IMR-90 (cell line): Measurements from ENCODE around the gene CERK. TPM values are rescaled to one million over a fixed set of nuclear protein-coding genes. Genes with fewer than 3 reads are reported as not detected.

Experiments used
- ATAC-seq: fragments of 200-7000 bp; cut with Tn5 transposase; 2 replicates; pipeline ENCODE4 v1.9.1; 2020; ENCODE audit warnings: low read depth, mild to moderate bottlenecking, moderate library complexity
- BruUV-seq: library from RNA; stranded (reverse); fragments of 400-500 nt; replicated peaks from 2 replicates; lab custom pipeline; 2021; lab: Mats Ljungman, UMichigan
- CTCF ChIA-PET: fragments of 300-600 bp; formaldehyde crosslinking; extraction: SDS; loops from one replicate; lab custom pipeline; 2021; ENCODE audit warnings: antibody characterized with exemption; lab: Yijun Ruan, JAX
- POLR2A ChIA-PET: fragments of 300-600 bp; sonication (Branson Sonifier 250); formaldehyde crosslinking; loops from one replicate; lab custom pipeline; 2022; ENCODE audit warnings: antibody characterized with exemption; ENCODE audit not compliant: unreplicated experiment; lab: Charles Lee
- DNase-seq: peaks from one replicate; pipeline ENCODE4 v3.0.0; 2013
- H2AFZ ChIP-seq: replicated peaks from 2 replicates; pipeline ENCODE3; 2013; ENCODE audit warnings: low read length, mild to moderate bottlenecking; ENCODE audit not compliant: poor library complexity
- H2AK5ac ChIP-seq: 2 replicates; pipeline ENCODE4 v1.6.1; 2013; ENCODE audit warnings: low read depth, low read length, inconsistent platforms
- H2AK9ac ChIP-seq: replicated peaks from 2 replicates; pipeline ENCODE3; 2013; ENCODE audit warnings: mild to moderate bottlenecking, low read depth, low read length, moderate library complexity; ENCODE audit not compliant: poor library complexity
- H2BK120ac ChIP-seq: 2 replicates; pipeline ENCODE4 v1.6.1; 2013; ENCODE audit warnings: low read depth, low read length, inconsistent platforms
- H2BK15ac ChIP-seq: 3 replicates; pipeline ENCODE4 v1.6.1; 2013; ENCODE audit warnings: low read depth, low read length, inconsistent platforms
- H2BK20ac ChIP-seq: 2 replicates; pipeline ENCODE4 v1.6.1; 2013; ENCODE audit warnings: low read depth, mild to moderate bottlenecking, inconsistent platforms, low read length, moderate library complexity
- H2BK5ac ChIP-seq: 2 replicates; pipeline ENCODE4 v1.6.1; 2013; ENCODE audit warnings: mild to moderate bottlenecking, low read depth, low read length, inconsistent platforms; ENCODE audit not compliant: poor library complexity, severe bottlenecking
- H3K14ac ChIP-seq: replicated peaks from 2 replicates; pipeline ENCODE4 v1.6.1; 2013; ENCODE audit warnings: low read depth, low read length, inconsistent platforms
- H3K18ac ChIP-seq: 2 replicates; pipeline ENCODE4 v1.6.1; 2013; ENCODE audit warnings: low read depth, low read length, control low read depth
- H3K23ac ChIP-seq: 2 replicates; pipeline ENCODE4 v1.6.1; 2013; ENCODE audit warnings: low read depth, low read length, inconsistent platforms
- H3K27ac ChIP-seq: 2 replicates; pipeline ENCODE4 v1.5.1; 2013; ENCODE audit warnings: mild to moderate bottlenecking, control low read depth, low read length; ENCODE audit not compliant: insufficient read depth
- H3K27me3 ChIP-seq: 2 replicates; pipeline ENCODE4 v1.6.1; 2013; ENCODE audit warnings: low read length; ENCODE audit not compliant: control insufficient read depth, insufficient read depth
- H3K36me3 ChIP-seq: 2 replicates; pipeline ENCODE4 v1.6.1; 2013; ENCODE audit warnings: low read length, mixed read lengths; ENCODE audit not compliant: control insufficient read depth, insufficient read depth
- H3K4ac ChIP-seq: 2 replicates; pipeline ENCODE4 v1.6.1; 2013; ENCODE audit warnings: low read depth, low read length, inconsistent platforms
- H3K4me1 ChIP-seq: 2 replicates; pipeline ENCODE4 v1.6.1; 2013; ENCODE audit warnings: low read length, mixed read lengths; ENCODE audit not compliant: control insufficient read depth, insufficient read depth
- H3K4me2 ChIP-seq: 2 replicates; pipeline ENCODE4 v1.6.1; 2013; ENCODE audit warnings: low read depth, mild to moderate bottlenecking, control low read depth, low read length, moderate library complexity
- H3K4me3 ChIP-seq: 2 replicates; pipeline ENCODE4 v1.5.1; 2013; ENCODE audit warnings: low read depth, mild to moderate bottlenecking, control low read depth, low read length, moderate library complexity; ENCODE audit not compliant: insufficient read depth
- H3K56ac ChIP-seq: 2 replicates; pipeline ENCODE4 v1.6.1; 2013; ENCODE audit warnings: low read length, inconsistent platforms; ENCODE audit not compliant: insufficient read depth; ENCODE audit errors: extremely low read depth
- H3K79me1 ChIP-seq, 2 experiments: 2 replicates each; pipeline ENCODE4 v1.6.1; 2013; ENCODE audit warnings: low read length in 2 of 2, inconsistent platforms in 1 of 2, low read depth in 1 of 2
- H3K9ac ChIP-seq: 2 replicates; pipeline ENCODE4 v1.6.1; 2013; ENCODE audit warnings: low read depth, low read length, control low read depth
- H3K9me1 ChIP-seq: 2 replicates; pipeline ENCODE4 v1.6.1; 2013; ENCODE audit warnings: low read length, inconsistent platforms; ENCODE audit not compliant: insufficient read depth
- H3K9me3 ChIP-seq: 2 replicates; pipeline ENCODE4 v1.6.1; 2013; ENCODE audit warnings: low read length; ENCODE audit not compliant: control insufficient read depth, insufficient read depth
- H4K20me1 ChIP-seq: 2 replicates; pipeline ENCODE4 v1.6.1; 2013; ENCODE audit warnings: low read length, inconsistent platforms; ENCODE audit not compliant: insufficient read depth
- H4K5ac ChIP-seq: 2 replicates; pipeline ENCODE4 v1.6.1; 2013; ENCODE audit warnings: mild to moderate bottlenecking, low read depth, low read length, control low read depth
- H4K8ac ChIP-seq, 2 experiments: 2 replicates each; pipeline ENCODE4 v1.6.1; 2013; ENCODE audit warnings: low read depth in 2 of 2, low read length in 2 of 2, control low read depth in 1 of 2, inconsistent platforms in 1 of 2
- H4K91ac ChIP-seq: 2 replicates; pipeline ENCODE4 v1.6.1; 2013; ENCODE audit warnings: low read depth, low read length, inconsistent platforms; ENCODE audit not compliant: insufficient read depth
- BHLHE40 ChIP-seq: fragments of 150-350 bp; IDR thresholded peaks from 2 replicates; pipeline ENCODE4 v1.6.1; 2016; ENCODE audit warnings: mild to moderate bottlenecking, low read depth, low read length
- FOS ChIP-seq: fragments of 150-350 bp; IDR thresholded peaks from 2 replicates; pipeline ENCODE4 v1.6.1; 2016; ENCODE audit warnings: low read depth, low read length
- MAZ ChIP-seq: IDR thresholded peaks from 2 replicates; pipeline ENCODE4 v1.6.1; 2012; ENCODE audit warnings: low read depth, mild to moderate bottlenecking, low read length, improper control_type of control experiment, moderate library complexity, borderline replicate concordance
- RCOR1 ChIP-seq: IDR thresholded peaks from 2 replicates; pipeline ENCODE4 v1.6.1; 2012; ENCODE audit warnings: mild to moderate bottlenecking, low read length, improper control_type of control experiment; ENCODE audit not compliant: insufficient replicate concordance
- WGBS, 2 experiments: methylation state at CpG; one replicate each; pipeline versions ENCODE4 v1.1.5 to v1.1.7; 2013; ENCODE audit warnings: missing lambda C conversion rate in 2 of 2; ENCODE audit not compliant: insufficient read length in 1 of 2; ENCODE audit errors: extremely low coverage in 2 of 2; 5-methylcytosine and 5-hydroxymethylcytosine counted together
- dilution Hi-C: fragments of 300-500 bp; cut with HindIII; formaldehyde crosslinking; loops from one replicate; pipeline ENCODE4 v1.14.3; 2018; ENCODE audit warnings: low sequenced_read_pairs; ENCODE audit not compliant: unreplicated experiment
- in situ Hi-C: fragments of 300-500 bp; cut with MboI; formaldehyde crosslinking; loops from 3 replicates; pipeline ENCODE4 v1.14.3; 2019; ENCODE audit warnings: low sequenced_read_pairs, inconsistent platforms, mixed read lengths
- intact Hi-C: fragments of 100-400 bp; cut with micrococcal nuclease; formaldehyde crosslinking; loops from 2 replicates; pipeline ENCODE4 v1.10.0; 2022
- polyA plus RNA-seq, 3 experiments: library from polyadenylated mRNA; depleted of rRNA; stranded (reverse); fragments of >200 nt; gene quantifications; 2 replicates each; pipeline ENCODE4 v1.2.3, GENCODE V29; 2012; ENCODE audit warnings: low replicate concordance in 1 of 3
- total RNA-seq: library from RNA; depleted of rRNA; stranded (reverse); fragments of >200 nt; gene quantifications from 2 replicates; pipeline ENCODE4 v1.2.3, GENCODE V29; 2012

Gene CERK
- total and polyA plus RNA-seq, 2 of the 4 experiments (the other 2 are of a cell fraction): 25.3 to 38.7 TPM

DNA sequence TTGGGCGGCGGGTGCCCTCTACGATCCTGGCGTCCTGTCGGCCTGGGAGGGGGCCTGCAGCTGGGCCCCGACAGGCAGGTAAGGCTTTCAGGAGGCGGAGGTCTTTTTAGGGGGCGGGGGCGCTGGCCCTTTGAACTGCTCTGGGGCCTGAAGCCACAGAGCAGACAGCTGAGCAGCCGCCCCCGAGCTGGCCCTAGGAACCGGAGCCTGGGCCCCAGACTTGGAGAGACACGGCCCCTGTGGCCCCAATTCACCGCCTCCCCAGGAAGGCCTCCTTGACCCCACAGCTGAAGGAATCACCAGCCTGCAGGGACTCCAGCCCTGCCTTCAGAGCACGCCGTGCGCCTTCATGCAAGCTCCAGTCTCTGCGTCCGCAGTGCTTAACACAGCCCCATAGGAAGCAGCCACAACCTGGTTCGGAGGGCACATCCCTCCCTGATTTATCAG is 618 bp upstream of the CERK start (continued):
- TF ChIP-seq BHLHE40: no peak

DNA sequence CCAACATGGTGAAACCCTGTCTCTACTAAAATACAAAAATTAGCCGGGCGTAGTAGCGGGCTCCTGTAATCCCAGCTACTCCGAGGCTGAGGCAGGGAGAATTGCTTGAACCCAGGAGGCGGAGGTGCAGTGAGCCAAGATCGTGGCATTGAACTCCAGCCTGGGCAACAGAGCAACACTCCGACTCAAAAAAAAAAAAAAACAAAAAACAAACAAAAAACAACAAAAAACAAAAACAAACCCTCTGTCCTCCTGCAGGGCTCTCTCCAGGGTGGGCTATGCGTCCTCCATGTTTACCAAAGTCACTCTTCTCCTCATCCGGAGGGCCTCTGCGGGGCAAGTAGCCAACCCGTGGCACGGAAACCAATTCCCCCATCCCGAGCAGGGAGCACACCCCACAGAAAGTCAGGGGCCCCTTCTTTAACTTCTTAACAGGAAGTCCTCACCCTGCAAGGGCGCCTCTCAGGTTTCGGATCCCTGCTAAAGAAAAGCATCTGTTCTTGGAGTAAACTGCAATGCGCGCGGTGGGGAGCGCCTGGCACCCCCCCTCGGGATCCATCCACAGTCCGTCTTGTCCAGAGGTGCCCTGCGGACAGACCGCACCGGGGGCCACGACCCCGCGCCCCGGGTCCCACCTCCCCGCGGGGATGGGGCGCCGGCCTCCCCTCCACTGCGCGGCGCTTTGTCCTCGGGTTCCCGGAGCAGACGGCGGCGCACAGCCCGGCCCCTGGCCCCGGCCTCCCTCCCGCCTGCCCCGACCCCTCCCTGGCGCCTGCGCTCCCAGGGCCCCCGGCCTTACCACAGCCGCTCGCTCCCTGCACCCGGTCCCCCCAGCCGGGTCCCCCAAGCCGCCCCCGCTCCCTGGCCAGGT is 712 bp downstream of the CERK start:
- CTCF ChIA-PET: no interaction called here
- Histone ChIP-seq H2AFZ (peak overlapping the region; percentile 91), H4K5ac (no peak overlapping the region), H3K4ac (peak overlapping the region; percentile 58), H3K36me3 (no peaks in the 10 kb centered on the region), H3K27me3 (no peaks in the 10 kb centered on the region), H2BK120ac (no peak overlapping the region; the same call in 1 of the 2 replicates), H3K9me1 (peaks cover 19% of the 10 kb centered on the region), H3K4me1 (peaks cover 31% of the 10 kb centered on the region), H3K56ac (peak overlapping the region; percentile 68; the same call in 1 of the 2 replicates), H3K4me2 (peak overlapping the region; percentile 67), H3K9me3 (no peaks in the 10 kb centered on the region), H4K8ac (peak overlapping the region in 1 of 2 experiments; percentile 50; a peak in 1 of 4 replicates), H3K18ac (no peak overlapping the region; the same call in 1 of the 2 replicates), H3K9ac (peak overlapping the region; percentile 64), H4K91ac (peak overlapping the region; percentile 32), H3K23ac (peak overlapping the region; percentile 44; the same call in 1 of the 2 replicates), H3K79me1 (peaks cover 18 to 57% of the 10 kb centered on the region in 2 experiments; a peak in 3 of 4 replicates), H2BK20ac (no peak overlapping the region), H2AK9ac (peak overlapping the region; percentile 94), H2BK5ac (peak overlapping the region; percentile 80), H2AK5ac (no peak overlapping the region), H2BK15ac (no peak overlapping the region; the same call in 2 of the 3 replicates), H4K20me1 (peaks cover 42% of the 10 kb centered on the region), H3K4me3 (peak overlapping the region; percentile 94), H3K27ac (peak overlapping the region; percentile 43), H3K14ac (peak overlapping the region; percentile 86; the same call in 1 of the 2 replicates)
- intact Hi-C loops: loop anchor here (2.0 to 5.0 kb wide), 2 partner anchors 175 to 1755 kb away; no protein-coding TSS in a partner anchor
- ATAC-seq (peak; percentile 40), DNase-seq (peak; percentile 34)
- 18% methylated on average over 10 of the region's 53 CpGs; no CpG with 5 or more reads in 1 of the 2 experiments for WGBS, 2 experiments
- POLR2A ChIA-PET: no interaction called here
- TF ChIP-seq FOS: no peak
- no peak for TF ChIP-seq RCOR1
- peak; percentile 16; the same call in 1 of the 2 replicates for TF ChIP-seq MAZ
- TF ChIP-seq BHLHE40: no peak
- in situ Hi-C loops: no loop called here
- dilution Hi-C loops: no loop called here
- BruUV-seq: no TSS peak
